Measurements from ENCODE around the gene BTG4.

DNA sequence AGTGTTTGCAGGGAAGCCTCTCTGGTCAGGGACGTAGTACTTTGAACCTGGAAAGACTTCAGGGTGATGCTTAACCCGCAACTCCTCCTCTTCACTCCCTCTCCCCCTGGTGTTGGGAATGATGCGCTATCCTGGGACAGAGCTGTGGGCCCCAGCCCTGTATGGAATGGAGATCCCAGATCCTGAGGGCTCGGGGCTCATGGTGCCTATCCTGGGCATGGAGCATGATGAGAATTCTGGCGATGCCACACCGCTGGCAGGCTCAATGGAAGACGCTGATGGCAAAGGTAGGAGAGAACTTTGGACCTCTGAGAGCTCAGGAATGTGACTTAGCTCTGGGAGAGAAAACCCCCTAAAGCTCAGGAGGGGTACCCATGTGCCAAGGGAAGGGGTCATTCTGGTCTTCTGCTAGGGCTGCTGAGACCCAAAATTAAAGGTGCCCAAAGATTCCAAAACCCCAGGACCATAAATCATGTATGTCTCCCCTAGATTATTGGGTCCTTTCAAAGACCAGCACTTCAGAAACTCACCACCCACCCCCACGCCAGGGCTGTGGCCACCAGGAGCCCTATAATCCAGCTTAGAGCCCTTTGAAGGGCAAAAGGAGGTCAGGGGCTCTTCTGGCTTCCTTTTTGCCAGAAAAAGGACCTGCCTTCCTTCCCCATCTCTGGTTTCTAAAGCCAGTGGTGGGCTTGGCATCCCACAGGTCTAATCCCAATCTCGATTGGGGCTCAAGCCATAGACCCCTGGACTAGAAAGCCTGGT, 52.5 kb downstream of the BTG4 start:
- TF ChIP-seq, protein P1, sequence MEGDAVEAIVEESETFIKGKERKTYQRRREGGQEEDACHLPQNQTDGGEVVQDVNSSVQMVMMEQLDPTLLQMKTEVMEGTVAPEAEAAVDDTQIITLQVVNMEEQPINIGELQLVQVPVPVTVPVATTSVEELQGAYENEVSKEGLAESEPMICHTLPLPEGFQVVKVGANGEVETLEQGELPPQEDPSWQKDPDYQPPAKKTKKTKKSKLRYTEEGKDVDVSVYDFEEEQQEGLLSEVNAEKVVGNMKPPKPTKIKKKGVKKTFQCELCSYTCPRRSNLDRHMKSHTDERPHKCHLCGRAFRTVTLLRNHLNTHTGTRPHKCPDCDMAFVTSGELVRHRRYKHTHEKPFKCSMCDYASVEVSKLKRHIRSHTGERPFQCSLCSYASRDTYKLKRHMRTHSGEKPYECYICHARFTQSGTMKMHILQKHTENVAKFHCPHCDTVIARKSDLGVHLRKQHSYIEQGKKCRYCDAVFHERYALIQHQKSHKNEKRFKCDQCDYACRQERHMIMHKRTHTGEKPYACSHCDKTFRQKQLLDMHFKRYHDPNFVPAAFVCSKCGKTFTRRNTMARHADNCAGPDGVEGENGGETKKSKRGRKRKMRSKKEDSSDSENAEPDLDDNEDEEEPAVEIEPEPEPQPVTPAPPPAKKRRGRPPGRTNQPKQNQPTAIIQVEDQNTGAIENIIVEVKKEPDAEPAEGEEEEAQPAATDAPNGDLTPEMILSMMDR (conservative IDR thresholded peaks at IDR 0.05; ENCODE audit: low read depth in 2 of 2): peak; percentile 22 to 31; a peak in 3 of 4 replicates
- TF ChIP-seq EZH2 (IDR thresholded peaks at IDR 0.05; ENCODE audit: low read depth, unreplicated experiment): no peak
- TF ChIP-seq, protein P2, sequence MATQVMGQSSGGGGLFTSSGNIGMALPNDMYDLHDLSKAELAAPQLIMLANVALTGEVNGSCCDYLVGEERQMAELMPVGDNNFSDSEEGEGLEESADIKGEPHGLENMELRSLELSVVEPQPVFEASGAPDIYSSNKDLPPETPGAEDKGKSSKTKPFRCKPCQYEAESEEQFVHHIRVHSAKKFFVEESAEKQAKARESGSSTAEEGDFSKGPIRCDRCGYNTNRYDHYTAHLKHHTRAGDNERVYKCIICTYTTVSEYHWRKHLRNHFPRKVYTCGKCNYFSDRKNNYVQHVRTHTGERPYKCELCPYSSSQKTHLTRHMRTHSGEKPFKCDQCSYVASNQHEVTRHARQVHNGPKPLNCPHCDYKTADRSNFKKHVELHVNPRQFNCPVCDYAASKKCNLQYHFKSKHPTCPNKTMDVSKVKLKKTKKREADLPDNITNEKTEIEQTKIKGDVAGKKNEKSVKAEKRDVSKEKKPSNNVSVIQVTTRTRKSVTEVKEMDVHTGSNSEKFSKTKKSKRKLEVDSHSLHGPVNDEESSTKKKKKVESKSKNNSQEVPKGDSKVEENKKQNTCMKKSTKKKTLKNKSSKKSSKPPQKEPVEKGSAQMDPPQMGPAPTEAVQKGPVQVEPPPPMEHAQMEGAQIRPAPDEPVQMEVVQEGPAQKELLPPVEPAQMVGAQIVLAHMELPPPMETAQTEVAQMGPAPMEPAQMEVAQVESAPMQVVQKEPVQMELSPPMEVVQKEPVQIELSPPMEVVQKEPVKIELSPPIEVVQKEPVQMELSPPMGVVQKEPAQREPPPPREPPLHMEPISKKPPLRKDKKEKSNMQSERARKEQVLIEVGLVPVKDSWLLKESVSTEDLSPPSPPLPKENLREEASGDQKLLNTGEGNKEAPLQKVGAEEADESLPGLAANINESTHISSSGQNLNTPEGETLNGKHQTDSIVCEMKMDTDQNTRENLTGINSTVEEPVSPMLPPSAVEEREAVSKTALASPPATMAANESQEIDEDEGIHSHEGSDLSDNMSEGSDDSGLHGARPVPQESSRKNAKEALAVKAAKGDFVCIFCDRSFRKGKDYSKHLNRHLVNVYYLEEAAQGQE (IDR thresholded peaks at IDR 0.05; ENCODE audit: unreplicated experiment): no peak
- no peak for TF ChIP-seq CREB1 (CRISPR knock-in tag; IDR thresholded peaks at IDR 0.05; ENCODE audit: low read depth)

Measured in GM23338 (cell line).